HG03558 (cell line): ENCODE data around the gene FAM174B.
A peak's percentile ranks its signal among the peaks of the same experiment; 100 is the strongest.

ENCODE experiments used
- ATAC-seq: cut with Tn5 transposase; IDR thresholded peaks from one replicate; pipeline ENCODE4 v1.9.1; 2021; ENCODE audit warnings: moderate number of reproducible peaks; ENCODE audit not compliant: unreplicated experiment; ENCODE audit errors: extremely low read depth

Gene FAM174B

DNA sequence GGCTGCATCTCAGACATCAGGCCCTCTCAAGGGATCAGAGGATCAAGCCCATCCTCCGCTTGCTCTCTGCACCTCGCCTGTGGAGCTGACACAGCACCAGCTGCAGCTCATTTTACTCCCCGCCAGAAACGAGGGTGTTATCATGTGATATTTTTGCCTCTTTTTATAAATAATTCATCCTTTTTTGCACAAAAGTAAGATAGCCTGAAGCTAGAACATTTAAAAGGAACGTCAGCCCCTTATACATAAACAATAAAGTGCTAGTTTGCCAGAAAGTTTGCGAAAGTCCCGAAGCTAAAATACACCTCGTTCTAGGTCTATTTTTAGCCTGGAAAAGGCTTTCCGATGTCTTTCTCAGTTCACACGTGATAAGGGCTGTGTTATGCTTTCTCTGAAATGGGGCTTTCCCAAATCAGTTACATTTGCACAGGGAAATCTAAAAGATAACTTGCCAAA, 9.6 kb upstream of the FAM174B start:
- no peak for ATAC-seq

DNA sequence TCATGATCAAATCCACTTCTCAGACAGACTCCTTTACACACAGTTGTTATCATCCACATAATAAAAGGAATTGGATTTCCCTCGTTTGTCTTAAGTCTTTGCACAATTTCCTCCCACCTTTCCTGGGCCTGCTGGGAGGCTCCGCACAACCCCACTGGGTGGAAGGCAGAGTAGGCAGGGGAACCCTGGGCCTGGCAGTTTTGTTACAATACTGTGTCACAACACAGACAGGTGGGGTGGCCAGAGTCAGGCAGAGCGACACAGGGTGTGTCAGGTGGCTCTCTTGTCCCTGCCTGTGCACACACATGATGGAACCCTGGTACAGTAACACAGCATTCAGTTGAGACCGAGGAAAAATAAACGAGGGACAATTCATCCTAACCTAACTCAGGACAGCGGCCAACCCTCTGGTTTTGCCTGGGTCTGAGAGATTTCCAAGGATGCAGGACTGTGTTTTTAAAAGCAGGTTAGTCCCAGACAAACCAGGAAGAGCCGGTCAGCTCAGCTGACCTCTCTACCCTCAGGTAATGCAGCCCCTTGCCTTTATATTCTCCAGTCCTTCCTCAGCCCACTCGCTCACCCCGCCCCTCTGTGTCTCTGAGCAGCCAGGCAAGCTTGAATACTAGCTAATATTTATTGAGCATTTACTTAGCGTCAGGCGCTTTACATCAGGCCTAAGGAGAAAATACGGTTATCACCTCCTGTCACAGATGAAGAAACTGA, 8.8 kb upstream of the FAM174B start:
- ATAC-seq = no peak

DNA sequence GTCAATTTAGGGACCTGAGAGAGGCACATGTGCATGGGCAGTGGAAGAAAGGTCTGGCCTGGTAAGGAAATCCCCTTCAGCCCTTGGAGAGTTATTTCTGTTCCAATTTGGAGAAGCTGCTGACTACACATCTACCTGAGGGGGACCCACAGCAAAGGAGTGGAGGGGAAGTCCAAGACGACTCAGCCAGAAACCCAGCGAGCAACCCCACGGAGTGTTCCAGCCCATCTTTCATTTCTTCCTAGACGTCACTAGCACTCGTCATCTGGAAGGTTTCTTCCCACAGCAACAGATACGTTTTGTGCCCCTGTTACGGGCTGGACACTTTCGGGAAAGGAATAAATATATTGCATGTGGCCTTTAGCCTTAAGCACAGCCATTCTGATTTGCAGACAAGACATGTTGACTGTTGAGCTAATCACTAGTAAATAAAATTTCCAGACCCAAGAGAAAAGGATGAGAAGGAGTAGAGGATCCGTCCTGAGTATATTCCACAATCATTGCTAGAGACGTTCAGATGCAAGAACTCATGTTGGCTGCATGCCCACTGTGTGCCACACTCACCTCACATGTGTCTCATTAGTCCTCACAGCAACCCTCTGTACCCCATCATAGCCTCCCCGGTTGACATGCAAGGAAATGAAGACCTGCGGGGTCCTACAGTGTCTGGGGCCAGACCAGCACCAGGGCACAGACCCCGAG, 7.8 kb upstream of the FAM174B start:
- ATAC-seq = peak; percentile 37

DNA sequence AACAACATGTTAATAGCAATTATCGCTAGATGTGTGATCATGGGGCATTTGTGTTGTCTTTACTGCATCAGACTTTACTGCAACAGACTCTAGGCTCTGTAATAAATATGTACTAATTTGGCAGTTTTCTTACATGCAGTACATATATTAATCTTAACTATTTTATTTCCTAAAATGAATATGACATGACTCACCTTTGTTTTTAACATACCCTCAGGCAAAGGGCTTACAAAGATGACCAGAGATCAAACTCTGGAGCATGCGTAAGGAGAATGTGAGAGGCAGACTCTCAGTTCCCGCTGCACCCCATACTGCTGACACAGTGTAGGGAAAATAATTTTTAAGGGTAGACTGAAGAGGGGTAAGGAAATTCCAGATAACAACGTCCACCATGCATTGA, 7.2 kb upstream of the FAM174B start:
- no peak for ATAC-seq

DNA sequence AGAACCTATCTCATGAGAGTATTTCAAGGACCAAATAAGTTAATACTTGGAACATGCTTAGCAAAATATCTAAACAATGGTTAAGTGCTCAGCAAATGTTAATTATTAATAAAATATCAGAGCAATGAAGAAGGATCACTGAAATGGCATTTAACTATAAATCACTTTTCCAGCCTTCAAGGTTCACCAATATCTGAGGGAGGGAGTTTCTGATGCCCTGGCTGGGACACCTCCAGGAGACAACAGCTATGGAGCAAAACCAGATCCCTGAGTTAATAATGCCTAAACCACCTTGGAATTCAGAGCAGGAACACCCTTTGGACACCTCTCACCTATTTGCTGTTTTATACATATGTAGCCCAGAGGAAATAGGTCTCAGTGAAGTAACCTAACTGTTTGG, 6.4 kb upstream of the FAM174B start:
- no peak for ATAC-seq

DNA sequence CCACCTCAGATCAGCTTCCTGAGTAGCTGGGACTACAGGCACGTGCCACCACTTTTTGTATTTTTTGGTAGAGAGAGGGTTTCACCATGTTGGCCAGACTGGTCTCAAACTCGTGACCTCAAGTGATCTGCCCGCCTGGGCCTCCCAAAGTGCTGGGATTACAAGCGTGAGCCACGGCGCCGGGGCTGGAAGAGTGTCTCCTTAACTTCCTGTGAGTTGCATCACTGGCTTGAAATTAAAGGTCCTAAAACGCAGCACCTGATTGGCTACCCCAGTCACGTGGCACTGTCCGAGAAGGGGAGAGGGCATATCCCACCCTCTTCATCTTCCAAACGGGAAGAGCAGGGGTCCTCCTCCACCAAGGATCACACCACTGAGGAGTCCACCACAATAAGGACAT, 5.5 kb upstream of the FAM174B start:
- no peak for ATAC-seq

DNA sequence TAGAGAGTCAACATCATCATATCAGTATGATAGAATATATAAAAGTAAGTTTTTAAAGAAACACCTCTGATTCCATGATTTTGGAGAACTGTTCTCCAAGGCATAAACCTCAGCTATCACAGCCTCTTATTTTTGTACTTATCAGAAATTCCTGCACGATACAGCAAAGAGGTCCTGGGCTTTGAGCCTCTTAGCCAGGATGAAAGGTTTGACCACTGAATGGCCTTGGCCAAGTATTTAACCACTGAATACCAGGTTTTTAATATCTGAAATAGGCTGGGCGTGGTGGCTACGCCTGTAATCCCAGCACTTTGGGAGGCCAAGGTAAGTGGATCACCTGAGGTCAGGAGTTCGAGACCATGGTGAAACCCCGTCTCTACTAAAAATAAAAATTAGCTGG, 1.9 kb upstream of the FAM174B start:
- ATAC-seq = no peak

DNA sequence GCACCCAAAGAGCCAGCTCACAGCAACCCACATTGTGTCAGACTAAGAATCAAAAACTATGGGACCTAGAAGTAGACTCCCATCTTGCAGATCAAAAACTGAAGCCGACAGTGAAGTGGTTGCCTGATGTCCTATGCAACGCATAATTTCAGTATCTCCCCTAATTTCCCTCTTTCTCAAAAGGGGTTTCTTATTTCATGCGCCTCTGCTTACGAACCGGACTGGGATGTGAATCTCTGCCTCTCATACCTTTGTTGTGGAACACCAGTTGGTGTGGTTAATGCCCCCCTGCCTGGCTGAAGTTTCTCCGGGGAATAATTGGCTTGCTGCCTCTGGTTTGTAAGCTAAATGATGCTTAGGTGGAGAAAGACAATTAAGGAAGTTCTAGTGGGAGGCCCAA, 514 bp upstream of the FAM174B start:
- ATAC-seq = no peak

DNA sequence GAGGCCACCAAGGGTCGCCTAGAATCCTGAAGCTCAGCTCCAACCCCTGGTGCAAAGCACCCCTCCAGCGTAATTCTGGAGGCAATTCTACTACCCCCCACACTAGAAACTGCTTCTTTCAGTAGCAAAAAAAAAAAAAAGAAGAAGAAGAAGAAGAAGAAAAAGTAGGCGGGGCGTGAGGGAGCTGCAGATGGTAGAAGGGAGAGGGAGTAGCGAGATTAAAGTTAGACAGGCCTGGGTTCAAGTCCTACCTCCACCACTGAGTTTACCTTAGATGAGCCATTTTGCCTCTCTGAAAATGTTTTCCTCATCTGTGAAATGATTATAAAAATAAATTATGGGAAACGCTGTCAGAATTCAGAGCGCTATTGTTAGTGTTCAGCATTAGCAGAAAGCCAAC, 913 bp downstream of the FAM174B start:
- no peak for ATAC-seq

DNA sequence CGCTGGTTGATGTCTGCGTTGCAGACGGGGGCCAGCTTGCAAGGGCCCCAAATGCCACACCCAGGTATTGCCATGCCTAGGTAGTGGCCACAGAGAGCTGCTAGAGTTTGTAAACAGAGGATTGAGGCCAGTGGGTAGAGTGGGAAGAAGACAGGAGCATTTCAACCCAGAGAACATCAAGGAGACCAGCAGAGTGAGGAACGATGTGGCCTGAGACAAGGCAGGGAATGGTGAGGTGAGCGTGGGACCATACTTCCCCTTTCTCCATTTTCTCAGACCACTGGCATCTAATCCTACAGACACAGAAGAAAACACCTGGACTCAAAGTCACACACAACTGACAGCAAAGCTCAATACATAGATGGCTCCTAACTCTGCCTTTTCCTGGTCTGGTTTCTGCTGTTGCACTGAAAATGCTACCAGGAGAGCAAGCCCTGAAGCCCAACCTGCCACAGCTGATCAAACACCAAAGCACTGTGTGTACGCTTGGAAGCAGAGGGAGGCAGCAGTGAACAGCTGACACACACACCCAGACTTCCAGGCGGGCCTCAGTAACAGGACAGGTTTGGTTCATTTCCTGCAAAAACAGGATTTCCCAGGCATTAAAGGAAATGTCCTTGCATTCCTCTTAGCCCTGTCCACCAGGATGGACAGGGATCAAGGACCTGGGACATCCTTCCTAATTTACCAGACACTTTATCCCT, 1.6 kb downstream of the FAM174B start:
- ATAC-seq = no peak

DNA sequence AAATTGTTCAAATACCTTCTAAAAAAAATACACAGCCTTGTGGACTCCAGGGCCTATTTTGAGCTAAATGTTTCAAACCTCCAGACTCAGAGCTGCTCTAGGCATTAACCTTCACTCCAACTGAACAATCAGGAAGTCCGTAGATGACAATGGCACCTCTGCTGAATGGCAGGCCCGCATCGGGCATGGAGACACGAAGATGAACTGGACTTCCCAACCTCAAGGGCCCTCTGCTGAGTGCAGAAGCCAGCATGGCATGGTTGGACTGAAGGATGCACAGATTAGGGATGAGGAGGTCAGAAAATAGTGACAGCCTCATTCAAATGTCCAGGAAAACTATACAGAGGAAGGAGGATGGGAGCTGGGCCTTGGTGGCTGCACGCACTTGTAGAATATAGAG, 2.2 kb downstream of the FAM174B start:
- no peak for ATAC-seq

DNA sequence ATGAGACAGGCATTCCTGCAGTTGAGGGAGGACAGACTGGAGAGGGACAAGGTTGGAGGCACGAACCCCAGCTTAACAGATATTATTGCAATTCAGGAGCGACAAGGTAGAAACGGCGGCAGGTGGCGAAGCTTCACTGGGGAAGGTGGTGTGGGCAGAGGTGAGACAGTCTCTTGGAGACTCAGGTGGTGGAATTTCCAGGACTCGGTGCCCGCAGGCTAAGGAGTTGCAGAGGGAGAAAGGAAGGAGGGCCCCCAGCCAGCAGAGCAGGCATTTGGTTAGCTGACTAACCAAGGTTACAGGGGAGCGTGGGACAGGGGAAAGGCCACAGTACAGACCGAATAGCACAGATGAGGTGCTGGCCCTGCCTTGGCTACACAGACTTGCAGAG, 3.0 kb downstream of the FAM174B start:
- ATAC-seq = no peak

DNA sequence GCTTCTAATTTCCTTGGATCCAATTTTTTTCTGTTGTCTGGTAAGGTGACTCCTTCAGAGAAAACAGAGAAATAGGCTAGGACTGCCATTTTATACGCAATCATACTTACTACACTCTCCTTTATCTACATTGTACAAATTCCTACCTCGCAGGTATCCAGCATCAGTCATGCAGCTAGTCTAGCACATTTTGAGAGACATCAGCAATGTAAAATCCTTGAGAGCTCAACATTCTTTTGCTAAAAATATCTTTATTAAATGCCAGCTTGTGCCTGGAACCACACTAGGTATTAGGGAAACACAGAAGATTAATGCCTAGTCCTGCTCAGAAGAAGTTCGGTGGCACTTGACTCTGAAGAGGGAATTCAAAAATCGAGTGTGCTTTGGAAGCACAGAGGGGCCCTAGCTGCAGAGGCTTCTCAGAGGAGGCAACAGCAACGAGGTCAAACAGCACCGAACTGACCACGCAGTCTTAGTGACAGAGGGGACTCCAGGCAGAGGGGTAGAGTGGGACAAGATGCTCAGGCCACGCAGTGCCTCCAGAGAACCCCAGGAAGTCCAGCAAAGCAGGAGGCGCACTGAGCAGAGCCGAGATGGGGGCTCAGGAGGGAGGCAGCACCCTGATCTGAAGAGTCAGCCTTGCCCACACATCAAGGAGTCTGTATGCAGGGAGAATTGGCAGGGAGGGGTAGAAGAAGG, 3.5 kb downstream of the FAM174B start:
- ATAC-seq = no peak

DNA sequence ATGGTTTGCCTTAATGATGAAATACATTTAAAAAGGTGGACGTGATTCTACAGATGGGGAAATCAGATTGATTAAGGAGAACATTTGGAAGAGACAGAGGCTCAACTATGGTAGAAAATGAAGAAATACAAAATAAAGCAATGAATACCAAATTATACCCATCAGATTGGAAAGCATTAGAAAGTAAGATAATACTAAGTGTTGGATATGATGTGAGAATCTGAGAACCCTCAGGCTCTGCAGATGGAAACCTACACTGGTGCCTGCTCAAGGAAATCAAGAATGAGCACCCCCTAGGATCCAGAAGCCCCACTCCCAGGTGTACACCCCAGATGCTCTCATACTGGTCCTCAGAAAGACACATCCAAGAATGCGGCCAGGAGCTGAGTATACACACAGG, 4.6 kb downstream of the FAM174B start:
- no peak for ATAC-seq

DNA sequence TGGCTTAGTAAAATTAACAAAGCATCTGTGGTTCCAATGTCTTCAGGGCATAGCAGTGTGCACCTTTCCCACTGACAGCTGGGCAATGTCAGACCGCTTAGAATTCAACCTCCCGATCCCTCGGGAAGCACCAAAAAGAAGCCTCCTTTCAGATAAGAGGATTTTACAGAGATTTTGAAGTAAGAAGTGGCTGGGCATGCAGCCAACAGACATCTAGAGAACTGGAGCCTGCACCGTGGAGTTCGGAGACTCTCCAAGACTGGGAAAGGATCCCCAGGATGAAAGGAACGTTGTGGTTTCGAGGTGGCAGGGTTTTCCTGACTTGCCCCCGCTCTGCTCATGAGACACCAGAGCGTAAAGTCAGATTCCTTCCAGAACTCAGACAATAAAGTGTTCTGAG, 5.3 kb downstream of the FAM174B start:
- ATAC-seq = no peak

DNA sequence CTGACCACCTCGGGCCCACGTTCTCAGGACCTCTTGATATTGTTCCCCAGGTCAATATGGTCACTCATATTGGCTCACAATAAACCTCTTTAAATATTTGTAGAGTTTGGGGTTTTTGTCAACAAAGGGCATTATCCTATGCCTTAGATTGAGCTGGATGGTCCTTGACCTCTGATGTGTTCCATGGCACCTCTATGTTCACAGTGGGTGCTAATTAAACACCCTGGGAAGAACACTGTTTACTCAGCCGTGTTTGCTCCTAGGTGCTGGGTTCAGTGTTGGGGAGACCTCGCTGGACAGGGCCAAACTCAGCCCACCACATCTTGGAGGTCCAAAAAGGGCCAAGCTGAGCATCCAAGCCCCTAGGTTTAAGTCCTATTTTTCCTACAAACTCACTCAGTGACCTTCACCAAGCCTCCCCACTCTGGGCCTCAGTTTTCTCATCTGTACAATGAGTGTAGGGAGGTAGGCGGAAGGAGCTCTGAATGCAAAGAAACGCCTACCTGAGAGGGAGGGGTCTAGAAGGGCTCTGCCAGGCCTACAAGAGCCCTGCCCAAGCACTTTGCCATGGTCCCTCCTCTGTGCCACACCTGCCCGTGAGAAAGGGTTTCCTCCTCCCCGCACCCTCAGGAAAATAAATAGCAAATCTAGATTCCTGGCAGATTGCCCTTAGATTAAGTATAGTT, 7.2 kb downstream of the FAM174B start:
- no peak for ATAC-seq

DNA sequence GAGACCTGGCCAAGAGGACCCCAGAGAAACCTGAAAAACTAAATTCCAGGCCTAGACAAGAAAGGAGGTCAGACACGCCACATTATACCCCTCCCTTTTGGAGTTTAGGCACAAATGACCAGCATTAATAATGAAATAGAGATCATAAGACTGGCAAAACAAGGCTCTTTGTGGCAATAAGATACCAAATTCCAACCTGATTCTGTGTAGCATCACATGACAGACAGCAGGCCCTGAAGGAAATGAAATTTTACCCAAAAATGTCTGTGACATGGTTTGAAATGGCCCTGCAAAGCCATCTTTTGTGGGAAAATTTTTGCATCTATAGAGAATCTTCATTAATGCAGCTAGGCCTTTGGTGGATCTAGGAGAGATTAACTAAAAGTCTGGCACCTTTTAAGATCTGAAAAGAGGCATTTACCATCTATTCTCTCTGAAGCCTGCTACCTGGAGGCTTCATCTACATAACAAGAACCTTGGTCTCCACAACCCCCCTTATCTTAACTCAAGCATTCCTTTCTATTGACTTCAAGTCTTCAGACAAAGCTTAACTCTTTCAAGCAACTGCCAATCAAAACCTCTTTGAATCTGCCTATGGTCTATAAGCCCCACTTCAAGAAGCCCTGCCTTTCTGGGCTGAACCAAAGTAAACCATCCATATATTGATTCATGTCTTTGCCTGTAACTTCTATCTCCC, 8.0 kb downstream of the FAM174B start:
- ATAC-seq = no peak

DNA sequence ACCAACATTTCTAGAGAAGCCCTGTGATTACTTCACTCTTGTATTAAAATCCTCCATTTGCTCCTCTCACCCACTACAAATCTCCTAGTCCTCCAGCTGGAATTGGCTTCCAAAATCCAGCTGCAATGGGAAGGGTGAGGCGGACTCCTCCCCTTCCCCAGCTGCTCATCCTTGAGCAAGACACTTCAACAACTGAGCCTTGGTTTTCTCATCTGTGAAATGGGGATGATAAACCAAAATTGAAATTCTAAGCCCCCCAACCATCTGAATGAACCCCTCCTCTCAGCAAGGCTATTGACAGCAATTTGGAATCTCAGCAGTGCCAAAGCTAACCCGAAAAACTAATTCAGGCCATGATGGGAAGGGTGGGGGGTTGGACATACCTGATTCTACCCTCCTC, 9.4 kb downstream of the FAM174B start:
- no peak for ATAC-seq

DNA sequence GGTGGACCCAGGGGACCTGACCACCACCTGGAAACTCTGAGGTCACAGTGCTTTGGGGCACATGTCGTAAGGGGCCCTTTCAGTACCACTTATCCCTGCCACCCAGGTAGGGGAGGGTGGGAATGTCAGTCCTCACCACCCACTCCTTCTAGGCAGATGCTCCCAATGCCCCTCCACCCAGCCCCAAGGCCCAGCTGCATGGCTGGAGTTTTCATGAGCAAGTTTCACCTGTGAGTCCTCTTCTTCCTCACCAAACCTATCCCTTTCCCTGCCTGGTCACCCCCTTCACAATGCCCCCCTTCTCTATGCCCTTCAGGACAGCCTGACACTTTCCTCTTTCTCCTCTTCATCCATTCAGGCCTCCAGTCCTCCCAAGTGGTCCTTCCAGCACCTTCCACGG, 9.8 kb downstream of the FAM174B start:
- ATAC-seq = no peak
